Retinal pigment epithelial cell (primary cell): ENCODE data around the gene SEMA4D.

Source experiments
- DNase-seq: peaks from one replicate; pipeline ENCODE4 v3.0.0-alpha.2; 2010; ENCODE audit warnings: low read depth
- H3K4me3 ChIP-seq: 2 replicates; pipeline ENCODE4 v1.5.1; 2011; ENCODE audit warnings: mild to moderate bottlenecking, low read length, control low read depth, moderate library complexity
- CTCF ChIP-seq: conservative IDR thresholded peaks from 2 replicates; pipeline ENCODE4 v1.5.1; 2011; ENCODE audit warnings: low read depth, low read length, control low read depth, inconsistent platforms

Gene SEMA4D

GRCh38 chr9:89522261-89522958 lies 24.5 kb upstream of the SEMA4D start:
- no peak for TF ChIP-seq CTCF
- DNase-seq = no peak
- H3K4me3 ChIP-seq = no peak overlapping the region

DNA sequence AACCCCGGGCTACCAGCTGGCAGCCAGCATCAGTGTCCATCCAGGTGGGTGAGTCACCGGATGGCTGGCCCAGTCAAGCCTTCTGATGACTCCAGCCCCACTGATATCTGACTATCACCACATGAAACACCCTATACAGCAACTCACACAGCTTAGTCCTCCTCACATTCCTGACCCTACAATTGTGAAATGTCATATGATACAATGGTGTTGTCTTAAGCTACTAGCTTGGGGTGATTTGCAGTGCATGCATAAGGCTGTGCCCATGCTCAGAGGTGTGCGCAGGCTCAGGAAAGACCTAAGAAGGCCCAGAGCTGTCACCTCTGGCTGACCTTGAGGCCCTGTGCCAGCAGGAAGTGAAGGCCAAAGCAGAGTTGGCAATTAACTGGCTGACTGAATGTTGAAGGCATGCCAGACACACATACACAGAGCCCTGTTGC lies 21.5 kb upstream of the SEMA4D start:
- peak; percentile 38 for DNase-seq
- no peak for TF ChIP-seq CTCF
- no peak overlapping the region for H3K4me3 ChIP-seq

DNA sequence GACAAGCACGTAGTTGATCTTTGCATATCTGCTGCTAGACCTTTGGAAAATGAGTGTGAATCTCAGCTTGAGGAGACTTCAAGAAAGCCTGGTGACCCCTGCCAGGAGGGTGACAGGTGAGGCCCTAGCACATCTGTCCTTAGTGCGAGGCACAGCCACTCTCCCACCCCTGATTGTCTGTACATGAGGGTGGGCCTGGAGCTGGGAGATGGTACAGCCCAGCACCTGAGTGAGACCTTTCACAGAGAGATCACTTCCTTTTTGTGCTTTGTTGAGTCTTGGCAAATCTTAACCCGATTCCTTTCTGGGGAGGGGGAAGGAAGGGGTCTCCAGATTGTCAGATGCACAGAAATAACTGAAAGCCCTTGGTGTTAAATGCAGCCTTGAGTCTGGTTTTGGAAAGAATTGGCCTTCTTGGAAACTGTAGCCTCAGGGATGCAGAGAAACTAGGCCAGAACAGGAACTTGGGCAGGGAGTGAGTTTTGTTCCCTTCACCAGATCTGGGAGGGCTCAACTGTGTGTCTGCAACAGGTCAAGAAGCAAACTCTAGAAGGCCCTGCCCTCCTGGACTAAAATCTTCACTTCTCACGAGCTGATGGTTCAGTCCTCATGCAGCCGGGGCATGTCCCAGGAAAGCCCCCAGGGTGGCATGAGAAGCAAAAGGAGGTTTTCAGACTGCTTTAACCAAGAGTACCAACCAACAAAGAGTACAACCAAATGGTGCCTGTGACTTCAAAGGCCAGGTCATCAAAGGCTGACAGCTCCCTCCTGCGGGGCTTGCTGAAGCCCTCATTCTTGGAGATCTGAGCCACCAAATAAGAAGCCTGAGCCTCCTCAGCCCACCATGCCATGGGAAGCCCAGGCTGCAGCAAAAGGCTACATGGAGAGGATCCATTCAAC lies 20.8 kb upstream of the SEMA4D start:
- H3K4me3 ChIP-seq = no peak overlapping the region
- no peak for DNase-seq
- TF ChIP-seq CTCF = no peak

DNA sequence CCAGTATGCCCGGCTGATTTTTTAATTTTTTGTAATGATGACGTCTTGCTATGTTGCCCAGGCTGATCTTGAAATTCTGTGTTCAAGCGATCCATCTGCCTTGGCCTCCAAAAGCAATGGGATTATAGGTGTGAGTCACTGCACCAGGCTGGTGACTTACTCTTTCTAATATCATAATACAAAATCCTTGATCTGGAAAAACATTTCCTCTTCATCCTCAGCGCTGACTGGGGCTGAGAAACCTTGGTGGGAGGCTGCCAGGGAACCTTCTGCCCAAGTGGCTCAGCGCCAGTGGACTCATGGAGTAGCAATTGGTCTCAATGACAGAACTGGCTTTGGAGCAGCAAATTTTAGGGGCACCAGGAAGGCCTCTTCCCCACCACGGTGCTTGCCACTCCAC lies 17.5 kb upstream of the SEMA4D start:
- peak; percentile 60 for DNase-seq

GRCh38 chr9:89514956-89515355 lies 17.0 kb upstream of the SEMA4D start:
- DNase-seq = no peak
- no peak overlapping the region for H3K4me3 ChIP-seq
- no peak for TF ChIP-seq CTCF

More for the DNA sequence above, 17.5 kb upstream of the SEMA4D start:
- H3K4me3 ChIP-seq = no peak overlapping the region
- no peak for TF ChIP-seq CTCF

- no peak for TF ChIP-seq CTCF
- DNase-seq = no peak
- no peak overlapping the region for H3K4me3 ChIP-seq
These were observed 16.4 kb upstream of the SEMA4D start for GRCh38 chr9:89514337-89514736.
